Esophagus muscularis mucosa (tissue), 4 donors: ENCODE measurements around the gene DNAI7.

ENCODE experiments used
- EP300 ChIP-seq: sonication (generic); formaldehyde crosslinking; IDR thresholded peaks from one replicate; pipeline ENCODE4 v1.6.1; 2017; ENCODE audit warnings: antibody characterized with exemption
- POLR2A ChIP-seq: fragments of 450-650 bp; IDR thresholded peaks from one replicate; pipeline ENCODE4 v1.6.1; 2017; ENCODE audit warnings: antibody characterized with exemption, moderate library complexity, mild to moderate bottlenecking, low read depth
- POLR2AphosphoS5 ChIP-seq, 2 donors: sonication (generic); formaldehyde crosslinking; IDR thresholded peaks; one replicate each; pipeline ENCODE4 v1.6.1; 2017; ENCODE audit warnings: antibody characterized with exemption in 2 of 2
- TF ChIP-seq, protein P1 (sequence below), 3 experiments: fragments of 200-600 bp in 2 of 3; fragments of 450-650 bp in 1 of 3; sonication (generic) in 2 of 3; IDR thresholded peaks; one replicate each; pipeline ENCODE4 v1.5.1; 2017 to 2019; ENCODE audit warnings: antibody characterized with exemption in 3 of 3, mild to moderate bottlenecking in 2 of 3, moderate library complexity in 1 of 3

DNA sequence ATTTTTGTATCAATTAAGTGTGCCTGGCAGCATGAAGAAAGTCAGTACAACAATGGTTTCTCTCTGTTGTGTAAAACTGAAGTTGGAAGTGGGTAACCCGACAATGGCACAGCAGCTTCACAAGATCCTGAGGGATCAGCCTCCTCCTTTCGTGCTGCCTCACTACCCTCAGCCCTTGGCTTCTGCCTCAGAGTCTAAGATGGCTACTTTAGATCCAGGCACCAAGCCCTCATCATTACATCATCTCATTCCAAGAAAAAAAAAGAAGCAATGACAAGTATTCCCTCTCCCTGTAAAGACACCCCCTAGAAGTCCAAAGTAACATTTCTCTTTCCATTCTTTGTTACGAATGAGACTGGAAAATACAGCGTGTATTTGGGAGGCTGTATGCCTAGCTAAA, 92.6 kb downstream of the DNAI7 start:
- no peak for TF ChIP-seq POLR2A
- TF ChIP-seq, protein P1, sequence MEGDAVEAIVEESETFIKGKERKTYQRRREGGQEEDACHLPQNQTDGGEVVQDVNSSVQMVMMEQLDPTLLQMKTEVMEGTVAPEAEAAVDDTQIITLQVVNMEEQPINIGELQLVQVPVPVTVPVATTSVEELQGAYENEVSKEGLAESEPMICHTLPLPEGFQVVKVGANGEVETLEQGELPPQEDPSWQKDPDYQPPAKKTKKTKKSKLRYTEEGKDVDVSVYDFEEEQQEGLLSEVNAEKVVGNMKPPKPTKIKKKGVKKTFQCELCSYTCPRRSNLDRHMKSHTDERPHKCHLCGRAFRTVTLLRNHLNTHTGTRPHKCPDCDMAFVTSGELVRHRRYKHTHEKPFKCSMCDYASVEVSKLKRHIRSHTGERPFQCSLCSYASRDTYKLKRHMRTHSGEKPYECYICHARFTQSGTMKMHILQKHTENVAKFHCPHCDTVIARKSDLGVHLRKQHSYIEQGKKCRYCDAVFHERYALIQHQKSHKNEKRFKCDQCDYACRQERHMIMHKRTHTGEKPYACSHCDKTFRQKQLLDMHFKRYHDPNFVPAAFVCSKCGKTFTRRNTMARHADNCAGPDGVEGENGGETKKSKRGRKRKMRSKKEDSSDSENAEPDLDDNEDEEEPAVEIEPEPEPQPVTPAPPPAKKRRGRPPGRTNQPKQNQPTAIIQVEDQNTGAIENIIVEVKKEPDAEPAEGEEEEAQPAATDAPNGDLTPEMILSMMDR (IDR thresholded peaks at IDR 0.05), result no peak
- no peak for TF ChIP-seq POLR2AphosphoS5 (IDR thresholded peaks at IDR 0.05)
- TF ChIP-seq EP300, result no peak
